HEK293 (cell line): ENCODE data around the gene CDH6.
A peak's percentile ranks its signal among the peaks of the same experiment; 100 is the strongest.

Source experiments
- CTCF ChIA-PET: fragments of 350-600 bp; formaldehyde crosslinking; extraction: SDS; loops from one replicate; lab custom pipeline; 2021; ENCODE audit warnings: antibody characterized with exemption; lab: Yijun Ruan, JAX
- POLR2A ChIA-PET: fragments of 300-600 bp; formaldehyde crosslinking; extraction: SDS; loops from one replicate; lab custom pipeline; 2020; ENCODE audit warnings: antibody characterized with exemption, inconsistent platforms; lab: Yijun Ruan, JAX
- H3K27ac ChIP-seq: fragments of 200-500 bp; sonication (Bioruptor generic); 2 replicates; pipeline ENCODE4 v1.5.1; 2014; ENCODE audit warnings: low read depth, low read length, control low read depth, inconsistent platforms; ENCODE audit errors: extremely low read depth
- H3K36me3 ChIP-seq, 2 experiments: fragments of 200-500 bp in 1 of 2; sonication (Bioruptor generic) in 1 of 2; 1 replicate in 1 of 2; 2 replicates in 1 of 2; pipeline ENCODE4 v1.5.1; 2014 to 2017; ENCODE audit warnings: inconsistent platforms in 2 of 2, low read length in 2 of 2; ENCODE audit not compliant: control insufficient read depth in 2 of 2, insufficient read depth in 1 of 2
- H3K4me1 ChIP-seq: fragments of 200-500 bp; sonication (Bioruptor generic); 2 replicates; pipeline ENCODE4 v1.5.1; 2014; ENCODE audit warnings: mild to moderate bottlenecking, low read length, inconsistent platforms; ENCODE audit not compliant: control insufficient read depth, insufficient read depth
- H3K4me3 ChIP-seq: 2 replicates; pipeline ENCODE4 v1.5.1; 2011; ENCODE audit warnings: low read depth, mild to moderate bottlenecking, control low read depth, low read length, moderate library complexity
- H3K9me3 ChIP-seq: fragments of 200-500 bp; sonication (Bioruptor generic); 2 replicates; pipeline ENCODE4 v1.5.1; 2014; ENCODE audit warnings: low read depth, low read length, inconsistent platforms; ENCODE audit not compliant: control insufficient read depth, insufficient read depth
- BCL11A ChIP-seq: fragments of 450-650 bp; formaldehyde crosslinking; IDR thresholded peaks from 2 replicates; pipeline ENCODE4 v1.5.1; 2016; ENCODE audit warnings: low read depth, missing biosample characterization, missing genetic modification characterization
- IKZF3 ChIP-seq: fragments of 450-650 bp; IDR thresholded peaks from 2 replicates; pipeline ENCODE4 v1.5.0; 2018; ENCODE audit warnings: missing biosample characterization, mild to moderate bottlenecking, missing genetic modification characterization, moderate library complexity
- OSR2 ChIP-seq: fragments of 450-650 bp; formaldehyde crosslinking; IDR thresholded peaks from 2 replicates; pipeline ENCODE4 v1.5.1; 2016; ENCODE audit warnings: missing biosample characterization, missing genetic modification characterization
- ZBTB48 ChIP-seq: fragments of 450-650 bp; formaldehyde crosslinking; IDR thresholded peaks from 2 replicates; pipeline ENCODE4 v1.5.1; 2016; ENCODE audit warnings: missing biosample characterization, missing genetic modification characterization
- ZFP3 ChIP-seq: fragments of 450-650 bp; formaldehyde crosslinking; IDR thresholded peaks from 2 replicates; pipeline ENCODE4 v1.5.1; 2016; ENCODE audit warnings: low read depth, missing biosample characterization, missing genetic modification characterization
- ZNF155 ChIP-seq: fragments of 450-650 bp; formaldehyde crosslinking; IDR thresholded peaks from 2 replicates; pipeline ENCODE4 v1.5.1; 2016; ENCODE audit warnings: missing biosample characterization, missing genetic modification characterization
- ZNF175 ChIP-seq: fragments of 450-650 bp; formaldehyde crosslinking; IDR thresholded peaks from 2 replicates; pipeline ENCODE4 v1.5.1; 2016; ENCODE audit warnings: missing biosample characterization, missing genetic modification characterization
- ZNF211 ChIP-seq: fragments of 450-650 bp; formaldehyde crosslinking; IDR thresholded peaks from 2 replicates; pipeline ENCODE4 v1.5.1; 2016; ENCODE audit warnings: low read depth, missing biosample characterization, missing genetic modification characterization
- ZNF302 ChIP-seq: fragments of 450-650 bp; formaldehyde crosslinking; IDR thresholded peaks from 2 replicates; pipeline ENCODE4 v1.5.1; 2016; ENCODE audit warnings: missing biosample characterization, missing genetic modification characterization, low read depth
- ZNF654 ChIP-seq: fragments of 450-650 bp; formaldehyde crosslinking; IDR thresholded peaks from 2 replicates; pipeline ENCODE4 v1.5.1; 2016; ENCODE audit warnings: low read depth, missing biosample characterization, missing genetic modification characterization
- ZNF830 ChIP-seq: fragments of 450-650 bp; IDR thresholded peaks from 2 replicates; pipeline ENCODE4 v1.5.0; 2018; ENCODE audit warnings: missing biosample characterization, missing genetic modification characterization, low read depth, mild to moderate bottlenecking, moderate library complexity
- TF ChIP-seq, protein P1 (sequence below): fragments of 450-650 bp; formaldehyde crosslinking; IDR thresholded peaks from 2 replicates; pipeline ENCODE4 v1.5.1; 2016; ENCODE audit warnings: missing biosample characterization, missing genetic modification characterization
- TF ChIP-seq, protein P2 (sequence below): fragments of 450-650 bp; formaldehyde crosslinking; IDR thresholded peaks from 2 replicates; pipeline ENCODE4 v1.5.1; 2016; ENCODE audit warnings: missing biosample characterization, missing genetic modification characterization
- TF ChIP-seq, protein P3 (sequence below): fragments of 450-650 bp; formaldehyde crosslinking; optimal IDR thresholded peaks from 2 replicates; pipeline ENCODE3; 2016; ENCODE audit warnings: missing biosample characterization, mild to moderate bottlenecking, missing genetic modification characterization
- TF ChIP-seq, protein P4 (sequence below): fragments of 450-650 bp; formaldehyde crosslinking; IDR thresholded peaks from 2 replicates; pipeline ENCODE4 v1.5.1; 2016; ENCODE audit warnings: missing biosample characterization, missing genetic modification characterization, borderline replicate concordance

The CDH6 gene

DNA sequence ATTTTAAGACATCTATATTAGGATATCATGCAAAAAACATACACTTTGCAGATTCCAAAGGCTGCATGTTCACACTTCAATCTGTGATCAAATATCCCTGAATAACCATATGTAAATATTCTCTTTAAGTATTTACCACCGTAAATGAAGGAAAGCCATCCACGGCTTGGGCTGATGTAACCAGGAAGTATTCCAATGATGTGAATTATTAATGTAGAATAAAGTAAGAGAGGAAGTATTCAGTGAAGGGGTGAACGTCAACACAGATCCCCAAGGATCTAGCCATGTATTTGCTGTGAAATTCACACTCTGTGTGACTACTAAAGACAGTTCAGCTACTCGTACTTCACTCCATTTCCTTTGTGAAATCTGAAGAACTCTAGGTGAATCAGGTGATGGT lies 75.2 kb downstream of the CDH6 start:
- no peak for TF ChIP-seq ZNF211
- no peak for TF ChIP-seq ZNF155 (tag by site-specific recombination)
- TF ChIP-seq, protein P1, sequence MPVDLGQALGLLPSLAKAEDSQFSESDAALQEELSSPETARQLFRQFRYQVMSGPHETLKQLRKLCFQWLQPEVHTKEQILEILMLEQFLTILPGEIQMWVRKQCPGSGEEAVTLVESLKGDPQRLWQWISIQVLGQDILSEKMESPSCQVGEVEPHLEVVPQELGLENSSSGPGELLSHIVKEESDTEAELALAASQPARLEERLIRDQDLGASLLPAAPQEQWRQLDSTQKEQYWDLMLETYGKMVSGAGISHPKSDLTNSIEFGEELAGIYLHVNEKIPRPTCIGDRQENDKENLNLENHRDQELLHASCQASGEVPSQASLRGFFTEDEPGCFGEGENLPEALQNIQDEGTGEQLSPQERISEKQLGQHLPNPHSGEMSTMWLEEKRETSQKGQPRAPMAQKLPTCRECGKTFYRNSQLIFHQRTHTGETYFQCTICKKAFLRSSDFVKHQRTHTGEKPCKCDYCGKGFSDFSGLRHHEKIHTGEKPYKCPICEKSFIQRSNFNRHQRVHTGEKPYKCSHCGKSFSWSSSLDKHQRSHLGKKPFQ (tag by site-specific recombination), result no peak
- TF ChIP-seq ZNF302, result no peak
- no peak for TF ChIP-seq ZNF175 (tag by site-specific recombination)
- H3K36me3 ChIP-seq, result no peaks in the 10 kb centered on the region
- no peaks in the 10 kb centered on the region for H3K4me1 ChIP-seq
- H3K4me3 ChIP-seq, result no peak overlapping the region
- ChIA-PET CTCF (interaction anchor here (0.6 to 2.1 kb wide), 7 partner anchors 9 to 866 kb away, joined by 3 to 6 read pairs (median 4); no protein-coding TSS in a partner anchor), POLR2A (no interaction called here)
- no peak overlapping the region for H3K27ac ChIP-seq
- no peaks in the 10 kb centered on the region for H3K9me3 ChIP-seq

DNA sequence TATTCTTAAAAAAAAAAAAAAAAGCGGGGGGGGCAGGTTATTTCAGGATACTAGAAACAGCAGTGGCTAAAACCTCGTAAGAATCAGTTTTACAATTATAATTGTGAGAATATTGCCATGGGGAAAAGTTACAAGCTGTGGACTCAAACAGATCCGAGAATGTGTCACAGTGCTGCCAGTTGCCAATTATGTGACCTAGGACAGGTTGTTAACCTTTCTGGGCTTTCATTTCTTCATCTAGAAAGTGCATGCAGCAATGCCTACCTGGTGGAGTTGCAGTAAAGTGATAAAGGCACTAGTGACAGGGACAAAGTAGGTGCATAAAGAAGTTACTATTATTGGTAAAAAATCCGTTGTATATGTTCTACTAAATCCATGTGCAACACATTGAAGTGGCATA lies 75.8 kb downstream of the CDH6 start:
- POLR2A ChIA-PET, result no interaction called here
- H3K9me3 ChIP-seq, result no peaks in the 10 kb centered on the region
- CTCF ChIA-PET, result interaction anchor here (0.7 to 3.5 kb wide), 13 partner anchors 11 to 1229 kb away, joined by 3 to 29 read pairs (median 5); no protein-coding TSS in a partner anchor
- TF ChIP-seq ZFP3 (tag by site-specific recombination), result no peak
- TF ChIP-seq, all 188 proteins: peak for 0
- Histone ChIP-seq H3K27ac (no peak overlapping the region), H3K36me3 (no peaks in the 10 kb centered on the region), H3K4me3 (no peak overlapping the region), H3K4me1 (no peaks in the 10 kb centered on the region)

DNA sequence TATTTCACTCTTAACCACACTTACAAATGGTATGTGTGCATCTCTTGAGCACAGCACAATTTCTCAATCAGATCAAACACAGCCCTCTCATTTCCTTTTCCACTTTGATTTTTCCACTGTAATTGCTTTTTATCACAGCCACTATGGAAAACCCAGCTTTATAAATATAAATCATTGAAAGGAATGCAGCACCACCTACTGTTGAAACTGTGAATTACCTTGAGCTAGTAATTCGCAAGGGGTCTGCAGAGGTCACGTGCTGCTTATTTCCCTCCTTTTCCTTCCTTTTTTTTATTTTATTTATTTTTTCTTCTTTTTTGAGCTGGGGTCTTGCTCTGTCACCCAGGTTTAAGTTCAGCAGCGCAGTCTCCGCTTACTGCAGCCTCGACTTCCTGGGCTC lies 76.9 kb downstream of the CDH6 start:
- no peak overlapping the region for H3K4me3 ChIP-seq
- no peaks in the 10 kb centered on the region for H3K4me1 ChIP-seq
- ChIA-PET CTCF (interaction anchor here (0.6 to 3.5 kb wide), 25 partner anchors 9 to 1230 kb away, joined by 3 to 29 read pairs (median 4); no protein-coding TSS in a partner anchor), POLR2A (no interaction called here)
- H3K9me3 ChIP-seq, result no peaks in the 10 kb centered on the region
- TF ChIP-seq ZNF654 (tag by site-specific recombination), result peak; percentile 79
- TF ChIP-seq, protein P2, sequence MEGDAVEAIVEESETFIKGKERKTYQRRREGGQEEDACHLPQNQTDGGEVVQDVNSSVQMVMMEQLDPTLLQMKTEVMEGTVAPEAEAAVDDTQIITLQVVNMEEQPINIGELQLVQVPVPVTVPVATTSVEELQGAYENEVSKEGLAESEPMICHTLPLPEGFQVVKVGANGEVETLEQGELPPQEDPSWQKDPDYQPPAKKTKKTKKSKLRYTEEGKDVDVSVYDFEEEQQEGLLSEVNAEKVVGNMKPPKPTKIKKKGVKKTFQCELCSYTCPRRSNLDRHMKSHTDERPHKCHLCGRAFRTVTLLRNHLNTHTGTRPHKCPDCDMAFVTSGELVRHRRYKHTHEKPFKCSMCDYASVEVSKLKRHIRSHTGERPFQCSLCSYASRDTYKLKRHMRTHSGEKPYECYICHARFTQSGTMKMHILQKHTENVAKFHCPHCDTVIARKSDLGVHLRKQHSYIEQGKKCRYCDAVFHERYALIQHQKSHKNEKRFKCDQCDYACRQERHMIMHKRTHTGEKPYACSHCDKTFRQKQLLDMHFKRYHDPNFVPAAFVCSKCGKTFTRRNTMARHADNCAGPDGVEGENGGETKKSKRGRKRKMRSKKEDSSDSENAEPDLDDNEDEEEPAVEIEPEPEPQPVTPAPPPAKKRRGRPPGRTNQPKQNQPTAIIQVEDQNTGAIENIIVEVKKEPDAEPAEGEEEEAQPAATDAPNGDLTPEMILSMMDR (tag by site-specific recombination), result peak; percentile 31; the same call in 1 of the 2 replicates
- TF ChIP-seq OSR2, result no peak
- H3K36me3 ChIP-seq, result no peaks in the 10 kb centered on the region
- no peak overlapping the region for H3K27ac ChIP-seq

DNA sequence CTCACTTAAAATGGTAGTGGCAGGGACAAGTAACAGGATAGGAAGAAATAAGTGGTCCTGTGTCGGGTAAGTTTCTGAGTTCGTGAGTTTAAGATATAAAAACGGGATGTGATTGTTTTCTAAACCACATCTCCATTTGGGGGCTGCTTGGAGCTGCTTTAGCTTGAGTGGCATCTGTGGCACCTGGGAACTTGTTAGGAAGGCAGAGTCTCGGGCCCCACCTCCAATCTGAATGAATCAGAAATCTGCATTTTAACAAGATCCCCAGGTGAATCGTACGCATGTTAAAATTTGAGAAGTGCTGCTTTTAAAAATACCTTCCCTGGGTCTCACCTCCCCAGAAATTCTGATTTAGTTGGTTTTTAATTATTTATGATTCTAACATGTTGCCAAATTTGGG lies 78.1 kb downstream of the CDH6 start:
- Histone ChIP-seq H3K4me3 (no peak overlapping the region), H3K9me3 (no peaks in the 10 kb centered on the region), H3K4me1 (no peaks in the 10 kb centered on the region), H3K36me3 (no peaks in the 10 kb centered on the region), H3K27ac (no peak overlapping the region)
- TF ChIP-seq, protein P3, sequence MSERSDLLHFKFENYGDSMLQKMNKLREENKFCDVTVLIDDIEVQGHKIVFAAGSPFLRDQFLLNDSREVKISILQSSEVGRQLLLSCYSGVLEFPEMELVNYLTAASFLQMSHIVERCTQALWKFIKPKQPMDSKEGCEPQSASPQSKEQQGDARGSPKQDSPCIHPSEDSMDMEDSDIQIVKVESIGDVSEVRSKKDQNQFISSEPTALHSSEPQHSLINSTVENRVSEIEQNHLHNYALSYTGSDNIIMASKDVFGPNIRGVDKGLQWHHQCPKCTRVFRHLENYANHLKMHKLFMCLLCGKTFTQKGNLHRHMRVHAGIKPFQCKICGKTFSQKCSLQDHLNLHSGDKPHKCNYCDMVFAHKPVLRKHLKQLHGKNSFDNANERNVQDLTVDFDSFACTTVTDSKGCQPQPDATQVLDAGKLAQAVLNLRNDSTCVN (tag by site-specific recombination), result no peak
- TF ChIP-seq, protein P4, sequence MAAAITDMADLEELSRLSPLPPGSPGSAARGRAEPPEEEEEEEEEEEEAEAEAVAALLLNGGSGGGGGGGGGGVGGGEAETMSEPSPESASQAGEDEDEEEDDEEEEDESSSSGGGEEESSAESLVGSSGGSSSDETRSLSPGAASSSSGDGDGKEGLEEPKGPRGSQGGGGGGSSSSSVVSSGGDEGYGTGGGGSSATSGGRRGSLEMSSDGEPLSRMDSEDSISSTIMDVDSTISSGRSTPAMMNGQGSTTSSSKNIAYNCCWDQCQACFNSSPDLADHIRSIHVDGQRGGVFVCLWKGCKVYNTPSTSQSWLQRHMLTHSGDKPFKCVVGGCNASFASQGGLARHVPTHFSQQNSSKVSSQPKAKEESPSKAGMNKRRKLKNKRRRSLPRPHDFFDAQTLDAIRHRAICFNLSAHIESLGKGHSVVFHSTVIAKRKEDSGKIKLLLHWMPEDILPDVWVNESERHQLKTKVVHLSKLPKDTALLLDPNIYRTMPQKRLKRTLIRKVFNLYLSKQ (tag by site-specific recombination), result no peak
- TF ChIP-seq, protein P1 (tag by site-specific recombination), result no peak
- TF ChIP-seq ZBTB48 (tag by site-specific recombination), result no peak
- TF ChIP-seq IKZF3 (tag by site-specific recombination), result no peak
- no peak for TF ChIP-seq BCL11A (tag by site-specific recombination)
- TF ChIP-seq ZNF830 (tag by site-specific recombination), result no peak
- ChIA-PET CTCF (interaction anchor here (0.9 to 3.5 kb wide), 3 partner anchors 9 to 40 kb away, joined by 3 to 29 read pairs (median 5); no protein-coding TSS in a partner anchor), POLR2A (no interaction called here)
